Left kidney (tissue), 8 donors: ENCODE results near the gene ZKSCAN3. TPM values are rescaled to one million over a fixed set of nuclear protein-coding genes. Genes with fewer than 3 reads are reported as not detected.
"Not testable (repeated sequence)": the region's sequence is repeated elsewhere in the genome, so short reads cannot be mapped to it uniquely, and the experiment has no call there.

Source experiments
- DNase-seq: peaks from one replicate; pipeline ENCODE4 v3.0.0-alpha.2; 2013
- long read RNA-seq, 8 donors: transcript quantifications; one replicate each; lab custom pipeline, GENCODE V29; 2026
- polyA plus RNA-seq: library from polyadenylated mRNA; unstranded; fragments of 120-200 nt; gene quantifications from one replicate; pipeline ENCODE4 v1.2.1, GENCODE V29; 2013; ENCODE audit not compliant: insufficient read length

The ZKSCAN3 gene
- 13.1 TPM for polyA plus RNA-seq
- long read RNA-seq, donor 1, full-length matches to known transcripts: 1 of 1 reads
- long read RNA-seq, donor 1, partial matches to known transcripts: 0 of 1 reads
- long read RNA-seq, donor 1, other reads (novel, unspliced or antisense): 0 of 1 reads
- long read RNA-seq, donor 2: 0 reads
- long read RNA-seq, donor 3, partial matches to known transcripts: 12 of 12 reads
- long read RNA-seq, donor 3, other reads (novel, unspliced or antisense): 0 of 12 reads
- long read RNA-seq, donor 4: 0 reads
- long read RNA-seq, donor 5, full-length matches to known transcripts: 3 of 3 reads
- long read RNA-seq, donor 5, partial matches to known transcripts: 0 of 3 reads
- long read RNA-seq, donor 5, other reads (novel, unspliced or antisense): 0 of 3 reads
- long read RNA-seq, donor 6: 0 reads
- long read RNA-seq, donor 7, full-length matches to known transcripts: 1 of 1 reads
- long read RNA-seq, donor 7, partial matches to known transcripts: 0 of 1 reads
- long read RNA-seq, donor 7, other reads (novel, unspliced or antisense): 0 of 1 reads
- long read RNA-seq, donor 8: 0 reads

DNA sequence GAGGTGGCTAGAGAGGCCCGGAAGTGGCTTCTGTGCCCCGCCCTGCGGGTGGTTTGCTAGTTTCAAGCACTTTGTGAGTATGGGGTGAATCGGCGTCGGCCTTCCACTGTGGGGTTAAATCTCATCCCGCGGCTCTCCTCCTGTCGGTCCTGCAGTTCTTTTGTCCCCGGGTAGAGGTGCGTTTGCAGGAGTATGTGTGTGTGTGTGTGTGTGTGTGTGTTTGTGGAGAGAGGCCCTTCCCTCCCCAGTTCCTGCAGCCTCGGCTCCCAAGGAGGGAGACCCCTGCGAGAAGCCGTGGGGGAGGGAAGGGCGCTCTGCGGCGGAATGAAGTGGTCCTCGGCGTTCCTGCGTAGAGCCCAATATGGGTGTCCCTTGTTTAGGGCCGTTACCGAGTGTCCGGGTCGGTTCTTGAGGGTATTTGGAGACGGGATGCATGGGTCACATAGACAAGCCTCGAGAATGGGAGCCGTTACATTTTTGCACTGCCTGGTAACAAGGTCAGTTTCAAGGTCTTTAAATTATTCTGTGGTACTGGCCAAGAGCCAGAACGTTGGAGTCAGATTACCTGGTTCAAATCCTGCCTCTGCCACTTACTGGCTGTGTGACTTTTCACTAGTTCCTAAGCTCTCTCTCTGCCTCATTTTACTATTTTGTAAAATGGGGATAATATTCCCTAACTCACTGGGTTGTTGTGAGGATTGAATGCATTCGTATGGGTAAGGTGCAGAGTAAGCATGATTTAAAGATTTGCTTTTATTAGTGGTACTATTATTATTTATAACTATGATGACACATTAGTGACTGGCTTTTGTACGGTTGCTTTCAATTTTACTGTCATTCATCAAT lies at the start of gene ZKSCAN3:
ZKSCAN3 (plus strand) TSS at position 56 of the 846 bp plus-strand sequence. CDS start 9,640 bp downstream, outside the sequence.
- DNase-seq: peak; percentile 89

- DNase-seq: no peak
Measured at GRCh38 chr6:28303570-28303969, 46.2 kb upstream of the ZKSCAN3 start.

GRCh38 chr6:28306363-28306762 lies 43.4 kb upstream of the ZKSCAN3 start:
- DNase-seq: not testable (repeated sequence)

DNA sequence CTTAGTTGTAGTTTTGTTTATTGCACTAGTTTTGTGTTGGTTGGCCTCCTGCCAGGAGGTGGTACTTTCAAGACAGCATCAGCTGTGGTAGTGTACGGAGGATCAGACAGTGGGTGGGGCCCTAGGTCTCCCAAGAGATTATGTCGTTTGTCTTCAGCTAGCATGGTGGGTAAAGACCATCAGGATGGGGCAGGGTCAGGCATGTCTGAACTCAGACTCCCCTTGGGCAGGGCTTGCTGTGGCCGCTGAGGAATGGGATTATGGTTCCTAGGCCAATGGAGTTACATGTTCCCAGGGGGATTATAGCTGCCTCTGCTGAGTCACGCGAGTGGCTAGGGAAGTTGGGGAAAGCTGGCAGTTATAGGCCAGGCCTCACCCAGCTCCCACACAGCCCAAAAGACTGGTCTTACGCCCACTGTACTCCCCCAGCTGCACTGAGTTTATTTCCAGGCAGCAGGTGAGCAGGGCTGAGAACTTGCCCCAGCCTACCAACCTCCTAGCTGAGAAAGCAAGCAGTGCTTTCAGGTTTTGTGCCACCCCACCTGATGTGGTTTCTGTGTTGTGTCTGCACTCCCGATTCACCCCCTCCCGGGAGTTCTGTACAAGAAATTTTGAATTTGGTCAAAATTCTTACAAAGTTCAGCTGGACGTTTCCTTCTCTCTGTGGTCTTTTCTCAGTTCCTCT lies 38.5 kb upstream of the ZKSCAN3 start:
- no peak for DNase-seq

DNA sequence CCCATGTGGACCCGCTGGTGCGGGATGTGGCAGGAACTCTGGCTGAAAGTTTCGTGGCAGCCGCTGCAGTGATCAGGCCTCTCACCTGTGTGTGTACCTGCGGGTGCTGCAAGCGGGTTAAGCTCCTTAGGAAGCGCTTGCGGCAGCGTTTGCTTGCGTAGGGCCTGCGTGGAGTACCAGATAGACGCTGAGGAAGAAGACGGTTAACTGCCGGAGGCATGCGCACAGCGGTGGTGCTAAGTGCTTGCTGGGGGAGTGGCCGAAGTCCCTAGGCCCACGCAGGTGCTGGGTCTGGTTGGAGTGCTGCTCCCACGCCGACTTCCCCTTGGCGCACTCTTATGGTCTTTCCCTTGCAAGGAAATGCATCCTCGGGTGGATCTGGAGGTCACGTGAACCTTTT lies 36.8 kb upstream of the ZKSCAN3 start:
- no peak for DNase-seq

DNA sequence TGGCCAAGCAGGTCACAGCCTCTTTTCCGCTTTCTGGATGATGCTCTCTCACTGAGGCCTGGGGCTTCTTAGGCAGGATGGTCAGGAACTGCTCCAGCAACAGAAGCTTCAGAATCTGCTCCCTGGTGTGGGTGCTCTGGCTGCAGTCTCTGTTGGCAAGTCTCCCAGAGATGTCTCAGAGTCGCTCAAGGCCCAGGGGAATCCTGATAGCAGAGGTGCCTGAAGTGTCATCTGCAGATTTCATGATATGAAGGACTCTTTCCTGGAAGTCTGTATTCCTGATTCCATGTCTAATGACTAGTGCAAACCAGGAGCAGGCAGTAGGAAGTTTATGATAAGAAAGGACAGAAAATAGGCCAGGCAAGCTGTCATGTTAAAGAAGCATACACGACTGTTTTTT lies 34.1 kb upstream of the ZKSCAN3 start:
- no peak for DNase-seq

- DNase-seq: not testable (repeated sequence)
Measured at GRCh38 chr6:28317866-28318265, 31.9 kb upstream of the ZKSCAN3 start.

DNA sequence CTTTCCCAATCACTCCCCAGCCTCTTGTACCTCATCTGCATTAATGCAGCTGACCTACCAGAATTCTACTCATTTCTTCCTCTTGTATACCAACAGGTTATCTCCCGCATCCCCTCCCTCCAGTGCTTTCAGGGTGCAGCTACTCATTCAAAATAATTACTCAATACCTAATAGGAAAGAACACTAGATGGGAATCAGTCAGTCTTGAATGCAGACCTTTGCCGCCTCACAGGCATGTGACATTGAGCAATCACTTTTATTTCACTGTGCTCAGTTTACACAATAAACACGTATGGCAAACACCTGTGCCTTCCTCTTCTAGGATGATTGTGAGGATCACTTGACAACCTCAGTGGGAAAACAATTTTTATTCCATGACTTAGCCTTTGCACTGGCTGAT lies 27.1 kb upstream of the ZKSCAN3 start:
- DNase-seq: no peak

DNA sequence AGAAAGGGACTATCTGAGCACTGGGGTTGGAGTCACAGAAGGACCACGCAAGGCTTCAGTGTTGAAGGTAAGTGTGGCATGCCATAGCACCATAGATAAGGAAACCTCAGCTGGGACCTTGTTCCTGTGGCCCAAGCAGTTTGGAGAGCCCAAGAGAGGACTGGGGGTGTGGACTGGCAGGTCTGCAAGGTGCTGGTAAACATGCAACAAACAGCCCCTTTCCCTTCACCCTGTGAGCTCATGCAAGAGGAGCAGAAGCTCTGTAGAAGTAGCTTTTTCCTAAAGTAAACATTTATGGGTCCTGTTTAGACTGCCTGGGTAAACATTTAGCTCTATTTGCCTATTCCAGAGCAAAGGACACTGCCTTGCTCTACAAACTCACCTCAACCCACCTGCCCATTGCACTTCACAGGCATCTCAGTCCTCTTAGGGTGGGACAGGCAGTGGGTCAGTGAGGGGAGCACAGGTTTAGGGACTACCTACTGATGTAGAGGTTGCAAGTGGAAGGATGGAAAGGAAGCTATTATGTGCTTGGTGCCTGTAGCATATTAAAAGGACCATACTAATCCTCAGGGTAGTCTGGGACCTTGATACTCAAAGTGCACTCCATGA lies 25.8 kb upstream of the ZKSCAN3 start:
- DNase-seq: no peak

DNA sequence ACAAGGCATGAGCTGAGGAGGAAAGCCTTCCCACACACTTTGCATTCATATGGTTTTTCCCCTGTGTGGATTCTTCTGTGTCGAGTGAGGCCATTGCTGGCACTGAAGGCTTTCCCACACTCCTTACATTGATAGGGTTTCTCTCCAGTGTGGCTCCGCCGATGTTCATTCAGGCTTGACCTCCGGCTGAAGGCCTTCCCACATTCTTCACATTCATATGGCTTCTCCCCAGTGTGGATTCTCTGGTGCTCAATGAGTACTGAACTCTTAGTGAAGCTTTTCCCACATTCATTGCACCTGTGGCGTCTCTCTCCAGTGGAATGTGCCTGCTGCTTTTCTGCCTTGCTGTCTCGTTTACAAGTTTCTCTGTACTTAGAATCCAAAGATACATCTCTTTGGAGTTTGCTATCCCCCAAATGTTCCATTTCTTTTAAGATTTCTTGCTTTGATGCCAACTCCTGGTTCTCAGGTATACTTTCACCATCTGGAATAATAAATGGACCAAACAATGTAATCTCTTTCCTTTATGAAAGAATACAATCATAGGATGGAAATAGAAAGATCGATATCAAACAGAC lies 23.3 kb upstream of the ZKSCAN3 start:
- no peak for DNase-seq

DNA sequence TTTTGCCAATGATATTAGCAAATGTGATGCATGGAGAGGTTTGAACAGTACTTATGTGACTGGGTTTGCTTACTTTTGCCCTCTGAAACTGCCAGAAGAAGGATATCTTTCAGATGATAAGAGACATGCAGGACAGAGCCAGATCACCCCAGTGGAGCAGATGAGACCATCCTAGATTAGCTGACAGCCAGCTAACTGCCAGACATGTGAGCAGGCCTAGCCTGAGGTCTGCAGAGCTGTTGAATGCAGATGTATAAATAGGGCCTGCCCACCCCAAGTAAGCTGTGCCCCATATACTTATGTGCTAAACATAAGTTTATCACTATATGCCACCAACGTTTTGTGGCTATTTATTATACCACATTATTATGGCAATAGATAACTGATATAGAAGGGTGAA lies 19.7 kb upstream of the ZKSCAN3 start:
- DNase-seq: no peak

- DNase-seq: no peak
Measured at GRCh38 chr6:28333047-28333446, 16.7 kb upstream of the ZKSCAN3 start.

GRCh38 chr6:28333599-28334018 lies 16.1 kb upstream of the ZKSCAN3 start:
- no peak for DNase-seq

DNA sequence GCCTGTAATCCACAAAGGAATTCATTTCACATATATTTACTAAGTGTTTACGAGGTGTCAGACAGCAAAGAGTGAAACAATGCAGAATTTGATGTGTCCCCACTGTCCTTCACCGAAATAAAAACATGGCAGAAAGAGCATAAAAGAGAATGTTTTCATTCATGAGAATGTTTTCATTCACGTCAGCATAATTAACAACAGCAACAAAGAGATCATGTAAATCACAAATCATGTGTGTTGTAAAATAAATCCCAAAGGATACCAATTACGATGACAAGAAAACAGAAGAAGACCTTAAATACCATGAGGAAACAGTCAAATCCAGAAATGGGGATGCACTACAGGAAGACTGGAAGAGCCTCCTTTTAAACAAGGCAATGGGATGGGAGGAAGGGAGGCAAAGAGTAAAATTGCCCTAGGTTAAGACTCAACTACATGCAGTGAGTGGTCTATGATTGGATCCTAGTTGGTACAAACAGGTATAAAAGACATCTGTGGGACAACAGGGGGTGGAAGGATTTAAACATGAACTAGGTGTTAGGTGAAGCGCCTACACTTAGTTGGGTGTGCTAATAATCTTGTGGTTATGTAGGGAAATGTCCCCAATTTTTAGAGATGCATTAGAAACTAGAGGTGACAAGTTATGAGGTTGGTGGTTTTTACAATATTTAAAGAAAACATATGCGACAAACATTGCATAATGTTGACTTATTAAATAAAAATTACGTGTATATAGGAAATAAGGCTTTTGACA lies 15.3 kb upstream of the ZKSCAN3 start:
- peak; percentile 30 for DNase-seq

GRCh38 chr6:28335040-28335563 lies 14.6 kb upstream of the ZKSCAN3 start:
- no peak for DNase-seq

DNA sequence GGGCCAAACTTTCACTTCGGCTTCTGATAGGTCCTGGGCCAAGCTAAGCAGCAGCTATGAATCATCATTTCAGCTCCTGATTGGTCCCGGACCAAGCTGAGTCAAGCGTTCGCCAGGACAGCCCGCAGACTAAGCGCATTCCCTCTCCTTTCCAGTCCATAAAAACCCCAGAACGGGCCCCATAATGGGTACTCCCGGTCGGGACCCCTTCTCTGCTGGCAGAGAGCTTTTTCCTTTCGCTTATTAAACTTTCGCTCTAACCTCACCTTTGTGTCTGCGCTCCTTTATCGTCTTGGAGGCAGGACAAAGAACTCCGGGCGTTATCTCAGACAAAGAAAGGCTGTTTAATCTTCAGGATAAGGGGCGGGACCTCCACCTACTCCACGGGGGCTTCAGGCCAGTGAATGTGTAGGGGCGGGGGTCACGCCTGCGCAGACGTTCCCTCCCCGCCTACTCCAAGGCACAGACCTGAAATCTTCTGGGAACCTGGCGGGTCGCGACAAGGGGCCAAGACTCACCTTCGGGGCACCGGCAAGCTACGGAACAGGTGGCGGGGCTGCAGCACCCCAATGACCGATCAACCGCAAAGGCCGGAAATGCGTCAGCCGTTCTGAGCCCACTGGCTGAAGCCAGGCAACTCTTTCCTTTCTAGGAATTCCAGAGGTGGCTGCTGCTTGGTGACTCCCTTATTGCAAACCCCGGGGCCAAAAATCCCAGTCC lies 14.0 kb upstream of the ZKSCAN3 start, which contains the start of gene ZSCAN31:
ZSCAN31 (minus strand) TSS at position 585 of the 720 bp plus-strand sequence. CDS start 6,465 bp downstream, outside the sequence.
- DNase-seq: peak; percentile 99

DNA sequence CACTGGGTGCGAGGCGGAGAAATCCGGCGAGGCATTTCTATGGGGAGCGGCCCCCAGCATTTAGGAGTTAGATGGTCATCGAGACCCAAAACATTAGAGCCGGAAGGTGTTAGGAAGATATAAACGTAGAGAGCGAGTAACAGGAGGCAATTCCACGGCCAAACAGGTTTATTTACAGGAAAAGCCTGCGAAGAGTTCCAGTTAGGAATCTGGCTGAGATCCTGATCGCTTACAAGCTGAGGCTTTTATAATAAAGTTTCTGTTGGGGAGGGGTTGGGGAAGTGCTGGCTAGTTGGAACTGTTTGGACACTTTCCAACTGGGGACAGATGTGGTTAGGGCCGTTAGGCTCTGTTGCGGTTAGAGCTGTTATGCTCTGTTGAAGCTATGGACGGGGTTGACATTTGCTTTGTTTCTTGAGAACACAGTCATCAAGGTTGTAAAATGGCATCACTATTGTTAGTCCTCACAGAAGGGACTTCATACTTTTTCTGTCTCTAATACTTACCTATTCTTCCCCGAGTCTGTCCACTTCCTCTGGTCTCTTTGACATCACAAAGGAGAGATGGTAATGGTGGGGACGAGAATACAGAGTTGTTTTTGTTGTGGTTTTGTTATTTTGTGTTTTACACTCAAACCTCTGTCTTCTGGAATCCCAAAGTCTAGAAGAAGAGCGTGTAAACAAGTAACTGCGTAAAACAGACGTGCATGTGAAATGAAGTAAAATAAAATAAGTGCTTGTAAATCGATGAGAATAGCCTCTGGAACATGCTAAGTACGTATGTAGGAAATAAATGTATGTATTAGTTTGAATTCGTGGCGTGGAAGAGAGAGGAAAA lies 13.2 kb upstream of the ZKSCAN3 start:
- DNase-seq: peak; percentile 78

DNA sequence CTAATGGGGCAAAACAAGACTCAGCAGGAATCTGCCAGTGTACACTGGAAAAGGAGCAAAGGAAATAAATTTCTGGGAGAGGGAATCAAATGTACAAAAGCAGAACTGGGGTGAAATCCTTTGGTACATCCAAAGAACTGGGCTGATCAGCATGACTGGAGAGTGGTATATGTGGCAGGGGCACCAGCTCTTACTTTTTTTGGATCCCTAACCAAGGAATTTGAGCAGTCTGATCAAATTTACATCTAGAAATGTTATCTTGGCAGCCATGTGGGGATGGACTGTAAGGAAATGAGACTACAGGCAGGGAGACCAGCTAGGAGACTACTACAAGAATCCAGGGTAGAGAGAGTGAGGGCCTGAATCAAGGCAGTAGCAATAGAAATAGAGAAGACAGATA lies 12.6 kb upstream of the ZKSCAN3 start:
- DNase-seq: peak; percentile 37
